ENCODE measurements around the gene SFMBT2. TPM values are rescaled to one million over a fixed set of nuclear protein-coding genes. Genes with fewer than 3 reads are reported as not detected.

The SFMBT2 gene
- total RNA-seq, 1 donor: 2.0 TPM

DNA sequence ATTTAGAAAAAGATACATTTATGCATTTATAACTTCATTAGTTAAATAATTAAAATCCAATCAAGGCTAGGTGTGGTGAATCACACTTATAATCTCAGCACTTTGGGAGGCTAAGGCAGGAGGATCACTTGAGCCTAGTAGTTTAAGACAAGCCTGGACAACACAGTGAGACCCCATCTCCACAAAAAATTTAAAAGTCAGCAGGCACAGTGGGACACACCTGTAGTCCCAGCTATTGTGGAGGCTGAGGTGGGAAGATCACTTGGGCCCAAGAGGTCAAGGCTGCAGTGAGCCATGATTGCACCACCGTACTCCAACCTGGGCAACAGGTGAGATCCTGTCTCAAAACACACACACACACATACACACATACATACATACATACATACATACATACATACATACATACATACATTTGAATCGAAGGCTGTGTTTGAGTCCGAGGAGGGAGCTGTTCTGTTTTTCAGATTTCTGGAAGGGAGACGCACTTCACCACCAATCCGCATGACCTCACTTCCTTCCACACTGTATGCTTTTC lies 30.1 kb downstream of the SFMBT2 start:
- H3K4me3 ChIP-seq (ENCODE audit: low read depth, low read length): no peak overlapping the region
- no peak for DNase-seq (ENCODE audit: low read depth)
- TF ChIP-seq, protein P1, sequence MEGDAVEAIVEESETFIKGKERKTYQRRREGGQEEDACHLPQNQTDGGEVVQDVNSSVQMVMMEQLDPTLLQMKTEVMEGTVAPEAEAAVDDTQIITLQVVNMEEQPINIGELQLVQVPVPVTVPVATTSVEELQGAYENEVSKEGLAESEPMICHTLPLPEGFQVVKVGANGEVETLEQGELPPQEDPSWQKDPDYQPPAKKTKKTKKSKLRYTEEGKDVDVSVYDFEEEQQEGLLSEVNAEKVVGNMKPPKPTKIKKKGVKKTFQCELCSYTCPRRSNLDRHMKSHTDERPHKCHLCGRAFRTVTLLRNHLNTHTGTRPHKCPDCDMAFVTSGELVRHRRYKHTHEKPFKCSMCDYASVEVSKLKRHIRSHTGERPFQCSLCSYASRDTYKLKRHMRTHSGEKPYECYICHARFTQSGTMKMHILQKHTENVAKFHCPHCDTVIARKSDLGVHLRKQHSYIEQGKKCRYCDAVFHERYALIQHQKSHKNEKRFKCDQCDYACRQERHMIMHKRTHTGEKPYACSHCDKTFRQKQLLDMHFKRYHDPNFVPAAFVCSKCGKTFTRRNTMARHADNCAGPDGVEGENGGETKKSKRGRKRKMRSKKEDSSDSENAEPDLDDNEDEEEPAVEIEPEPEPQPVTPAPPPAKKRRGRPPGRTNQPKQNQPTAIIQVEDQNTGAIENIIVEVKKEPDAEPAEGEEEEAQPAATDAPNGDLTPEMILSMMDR (IDR thresholded peaks at IDR 0.05; ENCODE audit: insufficient read depth, low read length): no peak

DNA sequence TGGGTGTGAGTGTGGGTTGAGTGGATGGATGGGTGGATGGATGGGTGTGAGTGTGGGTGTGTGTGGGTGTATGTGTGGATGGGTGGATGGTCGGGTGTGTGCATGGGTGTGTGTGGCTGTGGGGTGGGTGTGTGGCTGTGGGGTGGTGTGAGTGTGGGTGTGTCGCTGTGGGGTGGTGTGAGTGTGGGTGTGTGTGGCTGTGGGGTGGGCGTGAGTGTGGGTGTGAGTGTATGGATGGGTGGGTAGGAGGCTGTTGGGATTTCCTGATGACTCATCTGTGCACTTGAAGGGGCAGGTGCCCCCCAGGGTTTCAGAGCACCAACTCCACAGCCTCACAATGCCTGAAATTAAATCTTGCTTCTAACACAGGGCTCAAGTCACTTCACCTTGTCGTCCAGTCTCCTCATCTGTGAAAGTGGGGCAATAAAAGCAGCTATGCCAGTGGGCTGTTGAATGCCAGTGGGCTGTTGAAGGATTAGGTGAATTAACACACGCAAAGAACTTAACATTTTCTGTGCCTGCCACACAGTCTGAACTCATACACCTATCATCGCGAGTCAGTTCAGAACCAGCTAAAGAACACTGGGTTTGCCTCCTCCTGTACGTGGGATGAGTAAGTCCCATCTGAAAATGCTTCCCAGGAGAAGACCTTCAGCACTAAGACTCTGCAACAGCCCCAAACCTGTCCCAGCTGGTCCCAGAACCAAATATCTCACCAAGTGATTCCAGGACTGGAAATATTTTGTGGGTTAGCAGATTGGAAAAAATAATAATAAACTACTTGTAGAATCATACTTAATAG lies 32.0 kb downstream of the SFMBT2 start:
- DNase-seq (ENCODE audit: low read depth): no peak
- TF ChIP-seq, protein P1 (IDR thresholded peaks at IDR 0.05; ENCODE audit: insufficient read depth, low read length): no peak
- H3K4me3 ChIP-seq (ENCODE audit: low read depth, low read length): no peak overlapping the region

DNA sequence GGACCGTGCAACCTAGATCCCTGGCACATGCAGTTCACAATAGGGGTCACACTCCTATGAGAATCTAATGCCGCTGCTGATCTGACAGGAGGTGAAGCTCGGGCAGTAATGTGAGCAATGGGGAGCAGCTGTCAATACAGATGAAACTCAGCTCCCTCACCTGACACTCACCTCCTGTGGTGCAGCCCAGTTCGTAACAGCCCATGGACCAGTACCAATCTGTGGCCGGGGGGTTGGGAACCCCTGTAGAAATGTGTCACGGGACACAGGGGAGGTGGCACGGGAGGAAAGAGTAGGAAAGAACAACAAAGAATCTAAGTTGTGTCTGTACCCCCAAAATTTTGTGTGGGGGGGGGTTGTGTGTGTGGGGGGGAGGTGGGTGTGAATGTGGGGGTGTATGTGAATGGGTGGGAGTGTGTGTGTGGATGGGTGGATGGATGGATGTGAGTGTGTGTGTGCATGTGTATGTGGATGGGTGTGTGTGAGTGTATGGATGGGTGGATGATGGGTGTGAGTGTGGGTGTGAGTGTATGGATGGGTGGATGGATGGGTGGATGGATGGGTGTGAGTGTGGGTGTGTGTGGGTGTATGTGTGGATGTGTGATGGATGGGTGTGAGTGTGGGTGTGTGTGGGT lies 33.1 kb downstream of the SFMBT2 start:
- TF ChIP-seq, protein P1 (IDR thresholded peaks at IDR 0.05; ENCODE audit: insufficient read depth, low read length): no peak
- H3K4me3 ChIP-seq (ENCODE audit: low read depth, low read length): no peak overlapping the region
- DNase-seq (ENCODE audit: low read depth): no peak

DNA sequence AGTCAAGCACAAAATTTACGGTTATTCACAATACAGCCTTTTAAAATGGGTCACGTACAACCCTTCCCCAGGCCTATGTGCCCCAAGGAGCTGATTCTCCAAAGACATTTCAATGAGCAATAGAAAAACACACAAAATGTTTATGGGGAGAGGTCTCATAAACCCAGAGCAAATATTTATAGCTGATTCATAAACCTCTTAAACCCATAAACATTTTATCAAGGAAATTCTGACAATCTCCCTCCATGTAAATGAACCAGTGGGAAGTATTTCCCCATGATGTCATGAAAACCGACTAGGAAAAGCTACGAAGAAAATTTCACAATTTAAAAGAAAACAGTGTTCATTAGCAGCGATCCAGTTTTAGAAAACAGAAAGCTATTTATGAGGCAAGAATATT lies 36.0 kb downstream of the SFMBT2 start:
- TF ChIP-seq, protein P1 (IDR thresholded peaks at IDR 0.05; ENCODE audit: insufficient read depth, low read length): no peak
- no peak for DNase-seq (ENCODE audit: low read depth)
- H3K4me3 ChIP-seq (ENCODE audit: low read depth, low read length): no peak overlapping the region

DNA sequence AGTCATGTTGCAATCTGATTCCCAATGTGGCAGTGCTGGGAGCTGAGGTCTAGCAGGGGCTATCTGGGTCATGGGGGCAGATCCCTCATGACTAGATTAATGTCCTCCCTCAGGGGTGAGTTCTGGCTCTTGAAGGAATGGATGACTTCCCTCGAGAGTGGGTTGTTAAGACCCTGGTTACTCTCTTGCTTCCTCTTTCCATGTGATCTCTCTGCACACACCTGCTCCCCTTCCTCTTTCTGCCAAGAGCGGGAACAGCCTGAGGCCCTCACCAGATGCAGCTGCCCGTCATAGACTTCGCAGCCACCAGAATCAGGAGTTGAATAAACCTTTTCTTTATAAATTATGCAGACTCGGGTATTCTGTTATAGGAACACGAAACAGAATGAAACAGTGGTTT lies 37.8 kb downstream of the SFMBT2 start:
- DNase-seq (ENCODE audit: low read depth): no peak
- H3K4me3 ChIP-seq (ENCODE audit: low read depth, low read length): no peak overlapping the region
- TF ChIP-seq, protein P1 (IDR thresholded peaks at IDR 0.05; ENCODE audit: insufficient read depth, low read length): no peak

DNA sequence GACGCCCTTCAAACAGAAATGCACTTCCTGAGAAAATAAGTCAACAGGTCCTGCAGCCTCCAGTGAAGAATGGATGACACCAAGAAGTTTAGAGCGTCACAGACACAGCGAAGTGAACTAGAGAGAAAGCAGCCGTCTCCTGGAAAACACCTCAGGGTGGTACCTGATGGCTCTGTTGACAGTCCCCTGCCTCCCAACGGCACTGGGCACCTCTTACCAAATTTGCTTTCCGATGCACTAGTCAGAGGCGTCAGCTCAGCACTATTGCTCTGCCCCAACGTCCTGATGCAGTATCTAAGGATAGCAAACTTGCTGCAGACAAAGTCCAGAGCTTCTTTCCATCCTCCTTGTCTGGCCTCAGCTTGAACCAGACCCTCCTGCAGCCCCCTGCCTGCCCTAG lies 38.3 kb downstream of the SFMBT2 start:
- no peak overlapping the region for H3K4me3 ChIP-seq (ENCODE audit: low read depth, low read length)
- no peak for DNase-seq (ENCODE audit: low read depth)
- TF ChIP-seq, protein P1 (IDR thresholded peaks at IDR 0.05; ENCODE audit: insufficient read depth, low read length): no peak
